Smooth muscle cell (in vitro differentiated cells): ENCODE results near the gene TCF12. TPM values are rescaled to one million over a fixed set of nuclear protein-coding genes. Genes with fewer than 3 reads are reported as not detected.

Experiments
- DNase-seq: peaks from one replicate; lab custom pipeline; 2025; ENCODE audit not compliant: unreplicated experiment; lab: John Stamatoyannopoulos, UW
- H2AFZ ChIP-seq: fragments of 200-600 bp; sonication (generic); 2 replicates; pipeline ENCODE4 v1.6.0; 2016; ENCODE audit warnings: antibody characterized with exemption, low read depth, mild to moderate bottlenecking
- H3F3A ChIP-seq: fragments of 200-600 bp; sonication (generic); 2 replicates; pipeline ENCODE4 v1.6.0; 2017; ENCODE audit warnings: antibody characterized with exemption, low read depth
- H3K27ac ChIP-seq: fragments of 200-600 bp; sonication (generic); 2 replicates; pipeline ENCODE4 v1.5.1; 2016; ENCODE audit warnings: low read depth, mild to moderate bottlenecking
- H3K27me3 ChIP-seq: fragments of 200-600 bp; sonication (generic); 2 replicates; pipeline ENCODE4 v1.6.1; 2016; ENCODE audit warnings: low read depth, mild to moderate bottlenecking
- H3K36me3 ChIP-seq: fragments of 200-600 bp; sonication (generic); 2 replicates; pipeline ENCODE4 v1.5.1; 2016; ENCODE audit warnings: low read depth
- H3K4me1 ChIP-seq: fragments of 200-600 bp; sonication (generic); 2 replicates; pipeline ENCODE4 v1.5.1; 2016; ENCODE audit warnings: low read depth
- H3K4me2 ChIP-seq: fragments of 200-600 bp; sonication (generic); 2 replicates; pipeline ENCODE4 v1.6.0; 2016; ENCODE audit warnings: mild to moderate bottlenecking
- H3K4me3 ChIP-seq: fragments of 200-600 bp; sonication (generic); 2 replicates; pipeline ENCODE4 v1.5.1; 2016; ENCODE audit warnings: mild to moderate bottlenecking
- H3K79me2 ChIP-seq: fragments of 200-600 bp; sonication (generic); 2 replicates; pipeline ENCODE4 v1.6.0; 2016; ENCODE audit warnings: low read depth, mild to moderate bottlenecking
- H3K9ac ChIP-seq: fragments of 200-600 bp; sonication (generic); 2 replicates; pipeline ENCODE4 v1.6.0; 2016; ENCODE audit warnings: low read depth
- H3K9me3 ChIP-seq: fragments of 200-600 bp; sonication (generic); replicated peaks from 2 replicates; pipeline ENCODE4 v1.5.1; 2016; ENCODE audit warnings: low read depth
- H4K20me1 ChIP-seq: fragments of 200-600 bp; sonication (generic); 2 replicates; pipeline ENCODE4 v1.6.0; 2016; ENCODE audit warnings: low read depth
- CTCF ChIP-seq: fragments of 200-600 bp; sonication (generic); IDR thresholded peaks from 2 replicates; pipeline ENCODE4 v1.5.1; 2017; ENCODE audit warnings: borderline replicate concordance, mild to moderate bottlenecking, antibody characterized with exemption; ENCODE audit not compliant: insufficient read depth, poor library complexity, severe bottlenecking
- WGBS: methylation state at CpG from one replicate; pipeline ENCODE4 v1.1.7; 2016; ENCODE audit warnings: low lambda C conversion rate; 5-methylcytosine and 5-hydroxymethylcytosine counted together
- polyA plus RNA-seq: library from polyadenylated mRNA; unstranded; fragments of >200 nt; fragmentation: Nextera tagmentation; extraction: Ambion mirVana; gene quantifications from 2 replicates; pipeline ENCODE4 v1.2.1, GENCODE V29; 2016
- total RNA-seq: library from RNA; depleted of rRNA; stranded (reverse); fragments of >200 nt; gene quantifications from 2 replicates; pipeline ENCODE4 v1.2.3, GENCODE V29; 2014

The TCF12 gene
- total and polyA plus RNA-seq, 2 experiments from 2014 or later: 54.1 to 302 TPM

- DNase-seq: no peak
- H3K9me3 ChIP-seq: no peaks in the 10 kb centered on the region
- H3K27me3 ChIP-seq: no peaks in the 10 kb centered on the region
- no peaks in the 10 kb centered on the region for H3K36me3 ChIP-seq
- H3K4me3 ChIP-seq: no peak overlapping the region
- no peak overlapping the region for H3K4me2 ChIP-seq
- H2AFZ ChIP-seq: no peak overlapping the region
- H3K9ac ChIP-seq: no peak overlapping the region
- H3K79me2 ChIP-seq: no peaks in the 10 kb centered on the region
- no peak overlapping the region for H3K27ac ChIP-seq
- WGBS: 99% methylated on average over 3 of the region's 3 CpGs
- no peaks in the 10 kb centered on the region for H3F3A ChIP-seq
- no peaks in the 10 kb centered on the region for H3K4me1 ChIP-seq
- H4K20me1 ChIP-seq: no peaks in the 10 kb centered on the region
- TF ChIP-seq CTCF: no peak
Measured at GRCh38 chr15:57321485-57321884, 403.0 kb downstream of the TCF12 start.

- no peaks in the 10 kb centered on the region for H3K79me2 ChIP-seq
- no peaks in the 10 kb centered on the region for H3K27me3 ChIP-seq
- no peak overlapping the region for H2AFZ ChIP-seq
- no peaks in the 10 kb centered on the region for H3K36me3 ChIP-seq
- no peak for DNase-seq
- no peak overlapping the region for H3K27ac ChIP-seq
- H3K4me3 ChIP-seq: no peak overlapping the region
- no peak for TF ChIP-seq CTCF
- no peaks in the 10 kb centered on the region for H3K4me1 ChIP-seq
- 76% methylated on average over 13 of the region's 13 CpGs for WGBS
- no peaks in the 10 kb centered on the region for H3F3A ChIP-seq
- H3K9ac ChIP-seq: no peak overlapping the region
- H3K4me2 ChIP-seq: no peak overlapping the region
- H3K9me3 ChIP-seq: no peaks in the 10 kb centered on the region
- no peaks in the 10 kb centered on the region for H4K20me1 ChIP-seq
Measured at GRCh38 chr15:57321973-57322601, 403.6 kb downstream of the TCF12 start.

GRCh38 chr15:57322602-57323250, 404.3 kb downstream of the TCF12 start:
- Histone ChIP-seq H3K4me1 (no peaks in the 10 kb centered on the region), H3K4me2 (no peak overlapping the region), H4K20me1 (no peaks in the 10 kb centered on the region), H3K79me2 (no peaks in the 10 kb centered on the region), H3K36me3 (no peaks in the 10 kb centered on the region), H3K27me3 (no peaks in the 10 kb centered on the region), H3K9me3 (no peaks in the 10 kb centered on the region), H3K4me3 (no peak overlapping the region), H3F3A (no peaks in the 10 kb centered on the region), H3K9ac (no peak overlapping the region), H3K27ac (no peak overlapping the region), H2AFZ (no peak overlapping the region)
- WGBS: 89% methylated on average over 11 of the region's 11 CpGs
- TF ChIP-seq CTCF: no peak
- no peak for DNase-seq
